IMR-90 (cell line): ENCODE measurements around the gene ARNT2. TPM values are rescaled to one million over a fixed set of nuclear protein-coding genes. Genes with fewer than 3 reads are reported as not detected.

Experiments used
- ATAC-seq: fragments of 200-7000 bp; cut with Tn5 transposase; 2 replicates; pipeline ENCODE4 v1.9.1; 2020; ENCODE audit warnings: low read depth, mild to moderate bottlenecking, moderate library complexity
- BruUV-seq: library from RNA; stranded (reverse); fragments of 400-500 nt; replicated peaks from 2 replicates; lab custom pipeline; 2021; lab: Mats Ljungman, UMichigan
- CTCF ChIA-PET: fragments of 300-600 bp; formaldehyde crosslinking; extraction: SDS; loops from one replicate; lab custom pipeline; 2021; ENCODE audit warnings: antibody characterized with exemption; lab: Yijun Ruan, JAX
- POLR2A ChIA-PET: fragments of 300-600 bp; sonication (Branson Sonifier 250); formaldehyde crosslinking; loops from one replicate; lab custom pipeline; 2022; ENCODE audit warnings: antibody characterized with exemption; ENCODE audit not compliant: unreplicated experiment; lab: Charles Lee
- DNase-seq: peaks from one replicate; pipeline ENCODE4 v3.0.0; 2013
- H2AFZ ChIP-seq: replicated peaks from 2 replicates; pipeline ENCODE3; 2013; ENCODE audit warnings: low read length, mild to moderate bottlenecking; ENCODE audit not compliant: poor library complexity
- H2AK5ac ChIP-seq: 2 replicates; pipeline ENCODE4 v1.6.1; 2013; ENCODE audit warnings: low read depth, low read length, inconsistent platforms
- H2AK9ac ChIP-seq: replicated peaks from 2 replicates; pipeline ENCODE3; 2013; ENCODE audit warnings: mild to moderate bottlenecking, low read depth, low read length, moderate library complexity; ENCODE audit not compliant: poor library complexity
- H2BK120ac ChIP-seq: 2 replicates; pipeline ENCODE4 v1.6.1; 2013; ENCODE audit warnings: low read depth, low read length, inconsistent platforms
- H2BK15ac ChIP-seq: 3 replicates; pipeline ENCODE4 v1.6.1; 2013; ENCODE audit warnings: low read depth, low read length, inconsistent platforms
- H2BK20ac ChIP-seq: 2 replicates; pipeline ENCODE4 v1.6.1; 2013; ENCODE audit warnings: low read depth, mild to moderate bottlenecking, inconsistent platforms, low read length, moderate library complexity
- H2BK5ac ChIP-seq: 2 replicates; pipeline ENCODE4 v1.6.1; 2013; ENCODE audit warnings: mild to moderate bottlenecking, low read depth, low read length, inconsistent platforms; ENCODE audit not compliant: poor library complexity, severe bottlenecking
- H3K14ac ChIP-seq: replicated peaks from 2 replicates; pipeline ENCODE4 v1.6.1; 2013; ENCODE audit warnings: low read depth, low read length, inconsistent platforms
- H3K18ac ChIP-seq: 2 replicates; pipeline ENCODE4 v1.6.1; 2013; ENCODE audit warnings: low read depth, low read length, control low read depth
- H3K23ac ChIP-seq: 2 replicates; pipeline ENCODE4 v1.6.1; 2013; ENCODE audit warnings: low read depth, low read length, inconsistent platforms
- H3K27ac ChIP-seq: 2 replicates; pipeline ENCODE4 v1.5.1; 2013; ENCODE audit warnings: mild to moderate bottlenecking, control low read depth, low read length; ENCODE audit not compliant: insufficient read depth
- H3K27me3 ChIP-seq: 2 replicates; pipeline ENCODE4 v1.6.1; 2013; ENCODE audit warnings: low read length; ENCODE audit not compliant: control insufficient read depth, insufficient read depth
- H3K36me3 ChIP-seq: 2 replicates; pipeline ENCODE4 v1.6.1; 2013; ENCODE audit warnings: low read length, mixed read lengths; ENCODE audit not compliant: control insufficient read depth, insufficient read depth
- H3K4ac ChIP-seq: 2 replicates; pipeline ENCODE4 v1.6.1; 2013; ENCODE audit warnings: low read depth, low read length, inconsistent platforms
- H3K4me1 ChIP-seq: 2 replicates; pipeline ENCODE4 v1.6.1; 2013; ENCODE audit warnings: low read length, mixed read lengths; ENCODE audit not compliant: control insufficient read depth, insufficient read depth
- H3K4me2 ChIP-seq: 2 replicates; pipeline ENCODE4 v1.6.1; 2013; ENCODE audit warnings: low read depth, mild to moderate bottlenecking, control low read depth, low read length, moderate library complexity
- H3K4me3 ChIP-seq: 2 replicates; pipeline ENCODE4 v1.5.1; 2013; ENCODE audit warnings: low read depth, mild to moderate bottlenecking, control low read depth, low read length, moderate library complexity; ENCODE audit not compliant: insufficient read depth
- H3K56ac ChIP-seq: 2 replicates; pipeline ENCODE4 v1.6.1; 2013; ENCODE audit warnings: low read length, inconsistent platforms; ENCODE audit not compliant: insufficient read depth; ENCODE audit errors: extremely low read depth
- H3K79me1 ChIP-seq, 2 experiments: 2 replicates each; pipeline ENCODE4 v1.6.1; 2013; ENCODE audit warnings: low read length in 2 of 2, inconsistent platforms in 1 of 2, low read depth in 1 of 2
- H3K9ac ChIP-seq: 2 replicates; pipeline ENCODE4 v1.6.1; 2013; ENCODE audit warnings: low read depth, low read length, control low read depth
- H3K9me1 ChIP-seq: 2 replicates; pipeline ENCODE4 v1.6.1; 2013; ENCODE audit warnings: low read length, inconsistent platforms; ENCODE audit not compliant: insufficient read depth
- H3K9me3 ChIP-seq: 2 replicates; pipeline ENCODE4 v1.6.1; 2013; ENCODE audit warnings: low read length; ENCODE audit not compliant: control insufficient read depth, insufficient read depth
- H4K20me1 ChIP-seq: 2 replicates; pipeline ENCODE4 v1.6.1; 2013; ENCODE audit warnings: low read length, inconsistent platforms; ENCODE audit not compliant: insufficient read depth
- H4K5ac ChIP-seq: 2 replicates; pipeline ENCODE4 v1.6.1; 2013; ENCODE audit warnings: mild to moderate bottlenecking, low read depth, low read length, control low read depth
- H4K8ac ChIP-seq, 2 experiments: 2 replicates each; pipeline ENCODE4 v1.6.1; 2013; ENCODE audit warnings: low read depth in 2 of 2, low read length in 2 of 2, control low read depth in 1 of 2, inconsistent platforms in 1 of 2
- H4K91ac ChIP-seq: 2 replicates; pipeline ENCODE4 v1.6.1; 2013; ENCODE audit warnings: low read depth, low read length, inconsistent platforms; ENCODE audit not compliant: insufficient read depth
- BHLHE40 ChIP-seq: fragments of 150-350 bp; IDR thresholded peaks from 2 replicates; pipeline ENCODE4 v1.6.1; 2016; ENCODE audit warnings: mild to moderate bottlenecking, low read depth, low read length
- CEBPB ChIP-seq: IDR thresholded peaks from 2 replicates; pipeline ENCODE4 v1.6.1; 2012; ENCODE audit warnings: low read depth, low read length, improper control_type of control experiment
- FOS ChIP-seq: fragments of 150-350 bp; IDR thresholded peaks from 2 replicates; pipeline ENCODE4 v1.6.1; 2016; ENCODE audit warnings: low read depth, low read length
- POLR2A ChIP-seq: IDR thresholded peaks from 2 replicates; pipeline ENCODE4 v1.6.1; 2012; ENCODE audit warnings: mild to moderate bottlenecking, low read depth, low read length
- RAD21 ChIP-seq: IDR thresholded peaks from 2 replicates; pipeline ENCODE4 v1.6.1; 2012; ENCODE audit warnings: low read length, improper control_type of control experiment
- WGBS, 2 experiments: methylation state at CpG; one replicate each; pipeline versions ENCODE4 v1.1.5 to v1.1.7; 2013; ENCODE audit warnings: missing lambda C conversion rate in 2 of 2; ENCODE audit not compliant: insufficient read length in 1 of 2; ENCODE audit errors: extremely low coverage in 2 of 2; 5-methylcytosine and 5-hydroxymethylcytosine counted together
- dilution Hi-C: fragments of 300-500 bp; cut with HindIII; formaldehyde crosslinking; loops from one replicate; pipeline ENCODE4 v1.14.3; 2018; ENCODE audit warnings: low sequenced_read_pairs; ENCODE audit not compliant: unreplicated experiment
- in situ Hi-C: fragments of 300-500 bp; cut with MboI; formaldehyde crosslinking; loops from 3 replicates; pipeline ENCODE4 v1.14.3; 2019; ENCODE audit warnings: low sequenced_read_pairs, inconsistent platforms, mixed read lengths
- intact Hi-C: fragments of 100-400 bp; cut with micrococcal nuclease; formaldehyde crosslinking; loops from 2 replicates; pipeline ENCODE4 v1.10.0; 2022
- polyA plus RNA-seq, 3 experiments: library from polyadenylated mRNA; depleted of rRNA; stranded (reverse); fragments of >200 nt; gene quantifications; 2 replicates each; pipeline ENCODE4 v1.2.3, GENCODE V29; 2012; ENCODE audit warnings: low replicate concordance in 1 of 3
- total RNA-seq: library from RNA; depleted of rRNA; stranded (reverse); fragments of >200 nt; gene quantifications from 2 replicates; pipeline ENCODE4 v1.2.3, GENCODE V29; 2012

The ARNT2 gene
- total and polyA plus RNA-seq, 2 of the 4 experiments (the other 2 are of a cell fraction) = 18.2 to 19.0 TPM

GRCh38 chr15:80480909-80481308 lies 76.7 kb downstream of the ARNT2 start:
- Histone ChIP-seq H4K5ac (peak overlapping the region; percentile 91), H4K20me1 (no peaks in the 10 kb centered on the region), H3K27ac (peak overlapping the region; percentile 95), H2BK20ac (peak overlapping the region; percentile 99), H3K4me2 (peak overlapping the region; percentile 61), H3K9ac (peak overlapping the region; percentile 85), H3K4me3 (peak overlapping the region; percentile 8; the same call in 1 of the 2 replicates), H2BK15ac (peak overlapping the region; percentile 98), H3K23ac (peak overlapping the region; percentile 93), H2AK9ac (peak overlapping the region; percentile 94), H2BK5ac (peak overlapping the region; percentile 99), H3K79me1 (peaks cover 49 to 62% of the 10 kb centered on the region in 2 experiments; a peak in 3 of 4 replicates), H3K18ac (peak overlapping the region; percentile 96), H3K56ac (peak overlapping the region; percentile 96), H2AK5ac (peak overlapping the region; percentile 98), H3K36me3 (peaks cover 2% of the 10 kb centered on the region; the same call in 1 of the 2 replicates), H3K4ac (peak overlapping the region; percentile 100), H3K14ac (peak overlapping the region; percentile 95), H3K4me1 (peaks cover 58% of the 10 kb centered on the region), H2BK120ac (peak overlapping the region; percentile 99), H3K9me1 (peaks cover 49% of the 10 kb centered on the region), H2AFZ (peak overlapping the region; percentile 23), H3K27me3 (no peaks in the 10 kb centered on the region), H4K8ac (peak overlapping the region; percentile 95 to 97), H3K9me3 (peaks cover 5% of the 10 kb centered on the region), H4K91ac (peak overlapping the region; percentile 100)
- TF ChIP-seq RAD21 = peak; percentile 12; the same call in 1 of the 2 replicates
- peak; percentile 54 for TF ChIP-seq CEBPB
- TF ChIP-seq POLR2A = no peak
- TF ChIP-seq BHLHE40 = peak; percentile 85
- TF ChIP-seq FOS = peak; percentile 56; the same call in 1 of the 2 replicates
- WGBS, 2 experiments = no CpG with 5 or more reads among the region's 4 CpGs
- DNase-seq = peak; percentile 97
- in situ Hi-C loops = no loop called here
- peak; percentile 69 for ATAC-seq
- intact Hi-C loops = loop anchor here (1.0 to 10.0 kb wide), 3 partner anchors 13 to 294 kb away; partner anchors contain the start of gene CEMIP
- ChIA-PET CTCF (interaction anchor here (1.0 to 1.4 kb wide), 2 partner anchors 86 to 88 kb away, joined by 3 to 5 read pairs; no protein-coding TSS in a partner anchor), POLR2A (interaction anchor here (1.8 to 2.6 kb wide), 2 partner anchors 9 to 15 kb away, joined by 4 to 13 read pairs; no protein-coding TSS in a partner anchor)
- no TSS peak for BruUV-seq
- dilution Hi-C loops = no loop called here
